Measurements from ENCODE around the gene HBP1. TPM values are rescaled to one million over a fixed set of nuclear protein-coding genes. Genes with fewer than 3 reads are reported as not detected.

The HBP1 gene
- total and polyA plus RNA-seq, 2 of the 13 experiments (the other 11 are each of a cell fraction or from before 2014, with no cell fraction given), result 22.9 to 44.1 TPM

- TF ChIP-seq ZNF790 (CRISPR knock-in tag; IDR thresholded peaks at IDR 0.05; ENCODE audit: borderline replicate concordance) (no peak), ZBTB1 (CRISPR knock-in tag; IDR thresholded peaks at IDR 0.05; ENCODE audit: borderline replicate concordance) (no peak), ZNF44 (CRISPR knock-in tag; IDR thresholded peaks at IDR 0.05) (no peak), ZNF724P (CRISPR knock-in tag; IDR thresholded peaks at IDR 0.05; ENCODE audit: borderline replicate concordance) (peak; percentile 64; the same call in 1 of the 2 replicates), NFRKB (IDR thresholded peaks at IDR 0.05) (peak; percentile 92), GPN1 (CRISPR knock-in tag; IDR thresholded peaks at IDR 0.05; ENCODE audit: borderline replicate concordance) (no peak), PHF8 (CRISPR knock-in tag; IDR thresholded peaks at IDR 0.05) (peak; percentile 20; the same call in 1 of the 2 replicates), ZNF329 (CRISPR knock-in tag; IDR thresholded peaks at IDR 0.05; ENCODE audit: low read depth) (0 out of 2 replicates have a peak, but pooled peaks have one; percentile 24), IRF2 (CRISPR knock-in tag; IDR thresholded peaks at IDR 0.05) (peak; percentile 15; the same call in 1 of the 2 replicates), ZNF746 (CRISPR knock-in tag; IDR thresholded peaks at IDR 0.05) (peak; percentile 65), MXI1 (IDR thresholded peaks at IDR 0.05; ENCODE audit: borderline replicate concordance, low read depth, low read length) (peak; percentile 90; the same call in 2 of the 3 replicates), HNF4A (CRISPR knock-in tag; IDR thresholded peaks at IDR 0.05) (peak; percentile 70), ZNF414 (CRISPR knock-in tag; IDR thresholded peaks at IDR 0.05) (0 out of 2 replicates have a peak, but pooled peaks have one; percentile 35), MIXL1 (CRISPR knock-in tag; IDR thresholded peaks at IDR 0.05) (no peak), ZGPAT (CRISPR knock-in tag; IDR thresholded peaks at IDR 0.05) (peak; percentile 22; the same call in 1 of the 2 replicates), ZFP62 (CRISPR knock-in tag; IDR thresholded peaks at IDR 0.05) (no peak), PREB (CRISPR knock-in tag; IDR thresholded peaks at IDR 0.05) (no peak), PBX3 (CRISPR knock-in tag; IDR thresholded peaks at IDR 0.05; ENCODE audit: borderline replicate concordance) (peak; percentile 95; the same call in 1 of the 2 replicates), FOXA3 (CRISPR knock-in tag; IDR thresholded peaks at IDR 0.05) (peak; percentile 95), CREB1 (IDR thresholded peaks at IDR 0.05) (peak; percentile 87), CREB1 (CRISPR knock-in tag; IDR thresholded peaks at IDR 0.05) (peak; percentile 95), HNRNPH1 (optimal IDR thresholded peaks at IDR 0.05; ENCODE audit: low read depth, low read length) (peak; percentile 63), ASH2L (IDR thresholded peaks at IDR 0.05; ENCODE audit: insufficient read length, low read depth, low read length) (peak; percentile 41), ZFP90 (CRISPR knock-in tag; IDR thresholded peaks at IDR 0.05; ENCODE audit: borderline replicate concordance) (0 out of 2 replicates have a peak, but pooled peaks have one; percentile 15), EP300 (IDR thresholded peaks at IDR 0.05; ENCODE audit: low read depth in 2 of 2, low read length in 2 of 2) (no peak; a peak in 1 of 4 replicates), EP300 (CRISPR knock-in tag; IDR thresholded peaks at IDR 0.05; ENCODE audit: borderline replicate concordance) (peak; percentile 17; the same call in 1 of the 2 replicates), NFKBIZ (CRISPR knock-in tag; IDR thresholded peaks at IDR 0.05) (peak; percentile 7; the same call in 1 of the 2 replicates)
Observed at GRCh38 chr7:107168233-107169119, at the start of gene HBP1 (continued).

All from HepG2 (cell line).